ENCODE measurements around the gene CASTOR1.

GRCh38 chr22:30338802-30339201 lies 49.5 kb upstream of the CASTOR1 start:
- TF ChIP-seq CTCF (IDR thresholded peaks at IDR 0.05): no peak
- no peak for TF ChIP-seq POLR2A (IDR thresholded peaks at IDR 0.05)

Data from thyroid gland (tissue), 4 donors.